Endothelial cell of umbilical vein (primary cell): ENCODE data around the gene ACAA1.

Source experiments
- EZH2 ChIP-seq: IDR thresholded peaks from 2 replicates; pipeline ENCODE4 v1.6.1; 2012; ENCODE audit warnings: borderline replicate concordance, low read depth, mild to moderate bottlenecking, moderate library complexity, low read length, inconsistent platforms; ENCODE audit not compliant: severe bottlenecking
- POLR2A ChIP-seq: IDR thresholded peaks from 2 replicates; pipeline ENCODE4 v1.6.1; 2012; ENCODE audit warnings: low read depth, mild to moderate bottlenecking, control low read depth, low read length
- POLR2AphosphoS5 ChIP-seq: IDR thresholded peaks from 2 replicates; pipeline ENCODE4 v1.6.1; 2012; ENCODE audit warnings: low read depth, mild to moderate bottlenecking, control low read depth, low read length, moderate library complexity; ENCODE audit not compliant: insufficient read depth
- TF ChIP-seq, protein P1 (sequence below), 2 donors: IDR thresholded peaks; 1 replicate in 1 of 2; 2 replicates in 1 of 2; pipeline ENCODE4 v1.5.1; 2011; ENCODE audit warnings: low read length in 2 of 2, mild to moderate bottlenecking in 2 of 2, moderate library complexity in 2 of 2, control low read depth in 1 of 2, inconsistent platforms in 1 of 2, low read depth in 1 of 2; ENCODE audit not compliant: insufficient read depth in 1 of 2; ENCODE audit errors: extremely low read depth in 1 of 2

DNA sequence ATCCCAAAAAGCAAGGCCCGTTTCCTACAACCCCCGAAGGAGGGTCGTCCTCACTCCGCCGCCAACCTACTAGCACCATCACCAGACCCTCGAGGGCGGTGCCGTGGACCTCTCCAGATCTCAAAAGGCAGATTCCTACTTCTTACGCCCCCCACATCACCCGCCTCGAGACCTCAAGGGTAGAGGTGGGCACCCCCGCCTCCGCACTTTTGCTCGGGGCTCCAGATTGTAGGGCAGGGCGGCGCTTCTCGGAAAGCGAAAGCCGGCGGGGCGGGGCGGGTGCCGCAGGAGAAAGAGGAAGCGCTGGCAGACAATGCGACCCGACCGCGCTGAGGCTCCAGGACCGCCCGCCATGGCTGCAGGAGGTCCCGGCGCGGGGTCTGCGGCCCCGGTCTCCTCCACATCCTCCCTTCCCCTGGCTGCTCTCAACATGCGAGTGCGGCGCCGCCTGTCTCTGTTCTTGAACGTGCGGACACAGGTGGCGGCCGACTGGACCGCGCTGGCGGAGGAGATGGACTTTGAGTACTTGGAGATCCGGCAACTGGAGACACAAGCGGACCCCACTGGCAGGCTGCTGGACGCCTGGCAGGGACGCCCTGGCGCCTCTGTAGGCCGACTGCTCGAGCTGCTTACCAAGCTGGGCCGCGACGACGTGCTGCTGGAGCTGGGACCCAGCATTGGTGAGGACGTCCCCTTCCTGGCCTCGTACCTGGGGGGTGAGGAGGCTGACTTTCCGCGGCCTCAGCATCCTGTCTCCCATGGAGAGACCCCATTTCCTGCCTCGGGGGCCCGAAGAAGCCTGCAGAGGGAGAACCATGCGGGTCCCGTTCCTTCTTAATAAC is 1.6 kb upstream of the ACAA1 start, which contains the start of gene MYD88:
- TF ChIP-seq, protein P1, sequence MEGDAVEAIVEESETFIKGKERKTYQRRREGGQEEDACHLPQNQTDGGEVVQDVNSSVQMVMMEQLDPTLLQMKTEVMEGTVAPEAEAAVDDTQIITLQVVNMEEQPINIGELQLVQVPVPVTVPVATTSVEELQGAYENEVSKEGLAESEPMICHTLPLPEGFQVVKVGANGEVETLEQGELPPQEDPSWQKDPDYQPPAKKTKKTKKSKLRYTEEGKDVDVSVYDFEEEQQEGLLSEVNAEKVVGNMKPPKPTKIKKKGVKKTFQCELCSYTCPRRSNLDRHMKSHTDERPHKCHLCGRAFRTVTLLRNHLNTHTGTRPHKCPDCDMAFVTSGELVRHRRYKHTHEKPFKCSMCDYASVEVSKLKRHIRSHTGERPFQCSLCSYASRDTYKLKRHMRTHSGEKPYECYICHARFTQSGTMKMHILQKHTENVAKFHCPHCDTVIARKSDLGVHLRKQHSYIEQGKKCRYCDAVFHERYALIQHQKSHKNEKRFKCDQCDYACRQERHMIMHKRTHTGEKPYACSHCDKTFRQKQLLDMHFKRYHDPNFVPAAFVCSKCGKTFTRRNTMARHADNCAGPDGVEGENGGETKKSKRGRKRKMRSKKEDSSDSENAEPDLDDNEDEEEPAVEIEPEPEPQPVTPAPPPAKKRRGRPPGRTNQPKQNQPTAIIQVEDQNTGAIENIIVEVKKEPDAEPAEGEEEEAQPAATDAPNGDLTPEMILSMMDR (IDR thresholded peaks at IDR 0.05; ENCODE audit: extremely low read depth in 1 of 2, insufficient read depth in 1 of 2, low read depth in 1 of 2, low read length in 2 of 2): peak in 1 of 2 donors; percentile 5
- TF ChIP-seq EZH2 (no peak), POLR2A (peak; percentile 69), POLR2AphosphoS5 (peak; percentile 90)
